Colonic mucosa (tissue), 4 donors: ENCODE results near the gene ZNF554. TPM values are rescaled to one million over a fixed set of nuclear protein-coding genes. Genes with fewer than 3 reads are reported as not detected.

ENCODE experiments used
- DNase-seq: peaks from one replicate; pipeline ENCODE4 v3.0.0-alpha.2; 2020
- H3K27ac ChIP-seq: fragments of 200-600 bp; one replicate; pipeline ENCODE4 v1.8.0; 2021
- H3K27me3 ChIP-seq: fragments of 200-600 bp; one replicate; pipeline ENCODE4 v1.8.0; 2021
- H3K36me3 ChIP-seq: fragments of 200-600 bp; one replicate; pipeline ENCODE4 v1.8.0; 2021
- H3K4me1 ChIP-seq: fragments of 200-600 bp; one replicate; pipeline ENCODE4 v1.8.0; 2021; ENCODE audit warnings: mild to moderate bottlenecking
- H3K4me3 ChIP-seq: fragments of 200-600 bp; one replicate; pipeline ENCODE4 v1.8.0; 2021
- H3K9ac ChIP-seq, 2 donors: one replicate each; pipeline ENCODE4 v1.7.0; 2013; ENCODE audit warnings: control low read depth in 2 of 2, low read depth in 2 of 2, low read length in 2 of 2
- H3K9me3 ChIP-seq: fragments of 200-600 bp; one replicate; pipeline ENCODE4 v1.8.0; 2021
- intact Hi-C: fragments of 100-400 bp; cut with DNase I; formaldehyde crosslinking; loops from one replicate; pipeline ENCODE4 v1.14.1; 2022
- total RNA-seq, 2 donors: library from RNA; stranded (reverse); fragmentation: NEBNext Ultra II Directional in 1 of 2; extraction: Animal tissue kit (Norgen Biotek cat#: 25700) in 1 of 2; gene quantifications; one replicate each; pipeline ENCODE4 v1.2.1, GENCODE V29; 2021
- TF ChIP-seq, protein P1 (sequence below): fragments of 200-600 bp; IDR thresholded peaks from one replicate; pipeline ENCODE4 v1.8.0; 2022; ENCODE audit warnings: antibody characterized with exemption, mild to moderate bottlenecking
- donor health status: healthy.
- donor health status: DM: no; HTN: no; CAD: no.
- donor health status: DM: no; HTN: no; CAD: no.

Gene ZNF554
- total RNA-seq, 2 donors from 2014 or later, result 3.0 to 5.1 TPM

DNA sequence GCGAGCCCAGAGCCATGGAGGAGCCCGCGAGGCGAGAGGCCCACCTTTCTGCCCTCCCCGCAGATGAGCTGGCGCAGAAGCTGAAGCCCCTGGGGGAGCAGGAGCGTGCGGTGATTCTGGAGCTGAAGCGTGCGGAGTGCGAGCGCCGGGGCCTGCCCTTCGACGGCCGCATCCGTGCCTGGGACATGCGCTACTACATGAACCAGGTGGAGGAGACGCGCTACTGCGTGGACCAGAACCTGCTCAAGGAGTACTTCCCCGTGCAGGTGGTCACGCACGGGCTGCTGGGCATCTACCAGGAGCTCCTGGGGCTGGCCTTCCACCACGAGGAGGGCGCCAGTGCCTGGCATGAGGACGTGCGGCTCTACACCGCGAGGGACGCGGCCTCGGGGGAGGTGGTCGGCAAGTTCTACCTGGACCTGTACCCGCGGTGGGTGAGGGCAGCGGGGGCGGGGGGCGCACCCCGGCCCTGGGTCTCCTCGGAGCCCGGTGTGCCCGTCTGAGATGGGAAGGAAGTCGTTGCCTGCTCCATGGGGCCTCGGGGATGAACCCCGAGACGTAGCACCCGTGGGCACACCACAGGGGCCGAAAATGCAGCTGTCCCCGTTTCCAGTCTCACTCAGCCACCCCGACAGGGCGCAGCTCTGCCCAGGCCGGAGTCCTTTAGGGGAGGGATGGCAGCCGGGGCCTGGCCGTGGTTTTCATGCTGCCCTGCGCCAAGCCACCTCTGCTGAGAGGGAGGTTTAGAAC lies 12.1 kb upstream of the ZNF554 start:
- no peaks in the 10 kb centered on the region for H3K36me3 ChIP-seq
- no peaks in the 10 kb centered on the region for H3K9me3 ChIP-seq

DNA sequence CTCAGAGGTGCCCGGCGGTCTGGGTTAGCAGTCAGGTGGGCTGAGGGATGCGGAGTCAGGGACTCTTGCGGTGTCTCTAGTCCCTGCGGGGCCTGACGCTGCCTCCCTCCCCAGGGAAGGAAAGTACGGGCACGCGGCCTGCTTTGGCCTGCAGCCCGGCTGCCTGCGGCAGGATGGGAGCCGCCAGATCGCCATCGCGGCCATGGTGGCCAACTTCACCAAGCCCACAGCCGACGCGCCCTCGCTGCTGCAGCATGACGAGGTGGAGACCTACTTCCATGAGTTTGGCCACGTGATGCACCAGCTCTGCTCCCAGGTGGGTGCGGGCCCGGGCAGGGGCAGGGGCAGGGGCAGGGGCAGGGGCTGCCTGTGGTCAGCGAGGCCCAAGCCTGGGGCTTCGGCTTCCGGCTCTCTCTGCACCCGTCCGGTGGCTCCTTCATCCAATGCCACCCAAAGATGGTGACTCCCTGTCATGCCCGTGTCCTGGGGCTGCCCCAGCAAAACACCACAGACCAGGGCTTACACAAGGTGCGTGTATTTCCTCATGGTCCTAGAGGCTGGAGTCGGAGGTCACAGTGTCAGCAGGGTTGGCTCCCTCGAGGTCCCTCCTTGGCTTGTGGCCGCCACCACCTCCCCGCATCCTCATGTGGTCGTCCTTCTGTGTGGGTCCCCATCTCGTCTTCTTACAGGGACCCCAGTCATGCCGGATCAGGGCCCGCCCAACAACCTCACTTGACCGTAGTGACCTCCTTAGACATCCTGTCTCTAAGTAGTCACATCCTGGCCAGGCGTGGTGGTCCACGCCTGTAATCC lies 11.3 kb upstream of the ZNF554 start:
- Histone ChIP-seq H3K27ac (no peak overlapping the region), H3K4me1 (no peaks in the 10 kb centered on the region), H3K36me3 (no peaks in the 10 kb centered on the region), H3K4me3 (no peak overlapping the region), H3K27me3 (no peaks in the 10 kb centered on the region), H3K9me3 (no peaks in the 10 kb centered on the region), H3K9ac (no peak overlapping the region)
- intact Hi-C loops, result no loop called here
- TF ChIP-seq, protein P1, sequence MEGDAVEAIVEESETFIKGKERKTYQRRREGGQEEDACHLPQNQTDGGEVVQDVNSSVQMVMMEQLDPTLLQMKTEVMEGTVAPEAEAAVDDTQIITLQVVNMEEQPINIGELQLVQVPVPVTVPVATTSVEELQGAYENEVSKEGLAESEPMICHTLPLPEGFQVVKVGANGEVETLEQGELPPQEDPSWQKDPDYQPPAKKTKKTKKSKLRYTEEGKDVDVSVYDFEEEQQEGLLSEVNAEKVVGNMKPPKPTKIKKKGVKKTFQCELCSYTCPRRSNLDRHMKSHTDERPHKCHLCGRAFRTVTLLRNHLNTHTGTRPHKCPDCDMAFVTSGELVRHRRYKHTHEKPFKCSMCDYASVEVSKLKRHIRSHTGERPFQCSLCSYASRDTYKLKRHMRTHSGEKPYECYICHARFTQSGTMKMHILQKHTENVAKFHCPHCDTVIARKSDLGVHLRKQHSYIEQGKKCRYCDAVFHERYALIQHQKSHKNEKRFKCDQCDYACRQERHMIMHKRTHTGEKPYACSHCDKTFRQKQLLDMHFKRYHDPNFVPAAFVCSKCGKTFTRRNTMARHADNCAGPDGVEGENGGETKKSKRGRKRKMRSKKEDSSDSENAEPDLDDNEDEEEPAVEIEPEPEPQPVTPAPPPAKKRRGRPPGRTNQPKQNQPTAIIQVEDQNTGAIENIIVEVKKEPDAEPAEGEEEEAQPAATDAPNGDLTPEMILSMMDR, result no peak
- no peak for DNase-seq

More for the DNA sequence above, 12.1 kb upstream of the ZNF554 start:
- intact Hi-C loops, result no loop called here
- no peak overlapping the region for H3K4me3 ChIP-seq
- no peaks in the 10 kb centered on the region for H3K4me1 ChIP-seq
- DNase-seq, result no peak
- no peaks in the 10 kb centered on the region for H3K27me3 ChIP-seq
- TF ChIP-seq, protein P1, result no peak
- H3K9ac ChIP-seq, result no peak overlapping the region
- H3K27ac ChIP-seq, result no peak overlapping the region

DNA sequence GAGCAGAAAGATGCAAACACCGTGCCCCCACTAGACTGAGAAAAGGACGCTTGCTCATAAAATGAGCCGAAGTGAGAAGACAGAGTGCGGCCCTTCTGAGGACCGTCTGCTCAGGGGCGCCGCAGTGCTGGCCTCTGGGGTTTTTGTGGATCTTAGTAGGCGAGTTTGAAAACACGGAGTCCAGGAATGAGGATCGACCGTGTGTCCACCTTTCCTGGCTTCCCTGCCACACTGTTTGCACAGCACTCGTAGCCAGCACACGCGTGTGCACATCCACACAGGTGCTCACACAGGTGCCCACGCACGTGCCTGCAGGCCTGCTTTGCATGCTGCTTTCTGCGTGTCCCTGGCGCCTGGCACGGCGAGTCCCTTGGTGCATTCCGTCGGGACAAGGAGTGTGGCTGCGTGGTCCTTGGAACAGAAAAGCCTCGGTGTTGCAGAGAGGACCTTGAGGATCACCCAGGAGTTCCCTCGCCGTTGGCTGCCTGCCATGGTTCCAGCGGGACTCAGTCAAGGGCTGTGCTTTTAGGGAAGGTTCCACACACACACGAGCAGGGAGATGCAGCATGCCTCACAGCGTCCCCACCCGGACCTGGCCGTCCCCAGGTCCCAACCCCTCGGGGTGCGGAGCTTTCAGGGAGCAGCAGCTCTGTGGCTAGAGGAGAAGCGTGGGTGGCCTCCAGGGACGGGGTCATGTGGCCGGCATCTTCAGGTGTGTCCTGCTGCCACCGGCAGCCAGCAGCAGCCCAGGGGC lies 10.1 kb upstream of the ZNF554 start:
- Histone ChIP-seq H3K4me1 (no peaks in the 10 kb centered on the region), H3K4me3 (no peak overlapping the region), H3K27me3 (no peaks in the 10 kb centered on the region), H3K9me3 (no peaks in the 10 kb centered on the region), H3K27ac (no peak overlapping the region), H3K36me3 (peaks cover under 1% of the 10 kb centered on the region), H3K9ac (no peak overlapping the region)
- intact Hi-C loops, result no loop called here
- DNase-seq, result no peak
- TF ChIP-seq, protein P1, result no peak

DNA sequence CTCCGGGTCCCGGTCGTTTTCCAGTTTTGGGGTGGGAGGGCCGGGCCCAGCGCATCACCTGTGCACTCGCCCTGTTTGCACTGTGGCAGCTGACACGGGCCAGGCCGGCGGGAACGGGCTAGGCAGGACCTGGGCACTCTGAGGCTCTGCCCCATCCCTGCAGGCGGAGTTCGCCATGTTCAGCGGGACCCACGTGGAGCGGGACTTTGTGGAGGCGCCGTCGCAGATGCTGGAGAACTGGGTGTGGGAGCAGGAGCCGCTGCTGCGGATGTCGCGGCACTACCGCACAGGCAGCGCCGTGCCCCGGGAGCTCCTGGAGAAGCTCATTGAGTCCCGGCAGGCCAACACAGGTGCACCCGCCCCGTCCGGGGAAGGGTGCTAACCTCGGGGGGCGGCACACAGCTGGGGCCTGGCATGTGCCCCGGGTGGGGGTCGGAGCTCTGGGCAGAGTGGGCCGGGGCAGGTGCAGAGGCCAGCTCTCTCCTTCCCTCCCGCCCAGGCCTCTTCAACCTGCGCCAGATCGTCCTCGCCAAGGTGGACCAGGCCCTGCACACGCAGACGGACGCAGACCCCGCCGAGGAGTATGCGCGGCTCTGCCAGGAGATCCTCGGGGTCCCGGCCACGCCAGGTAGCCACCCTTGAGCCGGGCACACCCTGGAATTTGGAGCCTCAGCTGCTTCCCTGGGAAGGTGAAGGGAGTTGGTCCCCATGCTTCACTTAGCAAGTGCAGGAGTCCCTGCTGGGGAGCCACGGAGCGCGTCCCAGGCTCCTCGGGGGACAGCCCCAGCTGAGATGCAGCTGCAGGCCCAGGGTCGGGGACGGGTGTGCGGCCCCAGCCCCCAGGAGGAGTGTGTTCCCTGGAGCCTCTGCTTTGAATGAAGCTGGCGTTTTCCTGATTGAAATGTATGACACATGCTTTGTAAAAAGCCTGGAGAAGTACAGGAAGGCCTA lies 9.3 kb upstream of the ZNF554 start:
- H3K36me3 ChIP-seq, result peaks cover 5% of the 10 kb centered on the region
- intact Hi-C loops, result no loop called here
- H3K4me3 ChIP-seq, result no peak overlapping the region
- no peaks in the 10 kb centered on the region for H3K4me1 ChIP-seq
- no peak for DNase-seq
- no peaks in the 10 kb centered on the region for H3K9me3 ChIP-seq
- H3K27ac ChIP-seq, result peak overlapping the region; percentile 55
- TF ChIP-seq, protein P1, result no peak
- no peaks in the 10 kb centered on the region for H3K27me3 ChIP-seq
- no peak overlapping the region for H3K9ac ChIP-seq
